MM.1S (cell line): ENCODE data around the gene MAML3.

Experiments
- DNase-seq: peaks from one replicate; pipeline ENCODE4 v3.0.0-alpha.2; 2015
- H2AFZ ChIP-seq: fragments of 300-600 bp; sonication (generic); 2 replicates; pipeline ENCODE4 v1.6.0; 2016; ENCODE audit warnings: antibody characterized with exemption, low read length
- H3F3A ChIP-seq: fragments of 300-600 bp; sonication (generic); 2 replicates; pipeline ENCODE4 v1.6.1; 2016; ENCODE audit warnings: mild to moderate bottlenecking, antibody characterized with exemption, low read length, moderate library complexity, mixed read lengths; ENCODE audit not compliant: insufficient read depth
- H3K27ac ChIP-seq: fragments of 300-600 bp; sonication (generic); 2 replicates; pipeline ENCODE4 v1.5.1; 2016; ENCODE audit warnings: mild to moderate bottlenecking, low read length
- H3K27me3 ChIP-seq: fragments of 300-600 bp; sonication (generic); replicated peaks from 2 replicates; pipeline ENCODE4 v1.6.0; 2016; ENCODE audit warnings: low read length; ENCODE audit not compliant: insufficient read depth
- H3K36me3 ChIP-seq: fragments of 300-600 bp; sonication (generic); replicated peaks from 2 replicates; pipeline ENCODE4 v1.6.1; 2016; ENCODE audit warnings: mild to moderate bottlenecking, low read length, mixed read lengths; ENCODE audit not compliant: insufficient read depth
- H3K4me1 ChIP-seq: fragments of 300-600 bp; sonication (generic); 2 replicates; pipeline ENCODE4 v1.6.1; 2016; ENCODE audit warnings: low read length, mixed read lengths
- H3K4me2 ChIP-seq: fragments of 300-600 bp; sonication (generic); 2 replicates; pipeline ENCODE4 v1.6.0; 2016; ENCODE audit warnings: low read depth, low read length
- H3K4me3 ChIP-seq: fragments of 300-600 bp; sonication (generic); 2 replicates; pipeline ENCODE4 v1.5.1; 2016; ENCODE audit warnings: low read length, mixed read lengths
- H3K79me2 ChIP-seq: fragments of 300-600 bp; sonication (generic); 2 replicates; pipeline ENCODE4 v1.6.1; 2016; ENCODE audit warnings: mixed run types, low read length, mixed read lengths
- H3K9ac ChIP-seq: fragments of 300-600 bp; sonication (generic); 2 replicates; pipeline ENCODE4 v1.6.1; 2016; ENCODE audit warnings: low read length, mixed read lengths
- H3K9me2 ChIP-seq: fragments of 300-600 bp; sonication (generic); replicated peaks from 2 replicates; pipeline ENCODE4 v1.6.1; 2016; ENCODE audit warnings: mild to moderate bottlenecking, low read length, mixed read lengths; ENCODE audit not compliant: insufficient read depth
- H3K9me3 ChIP-seq: fragments of 300-600 bp; sonication (generic); replicated peaks from 2 replicates; pipeline ENCODE4 v1.6.1; 2016; ENCODE audit warnings: mild to moderate bottlenecking, low read length, mixed read lengths; ENCODE audit not compliant: insufficient read depth
- H4K20me1 ChIP-seq: fragments of 300-600 bp; sonication (generic); 2 replicates; pipeline ENCODE4 v1.6.1; 2016; ENCODE audit warnings: mild to moderate bottlenecking, low read length, moderate library complexity, mixed read lengths; ENCODE audit not compliant: insufficient read depth
- CTCF ChIP-seq: fragments of 300-600 bp; sonication (generic); IDR thresholded peaks from 2 replicates; pipeline ENCODE4 v1.5.1; 2016; ENCODE audit warnings: antibody characterized with exemption, low read length, mixed read lengths
- EZH2 ChIP-seq: fragments of 300-600 bp; sonication (generic); optimal IDR thresholded peaks from 2 replicates; pipeline ENCODE3; 2017; ENCODE audit warnings: low read depth, mild to moderate bottlenecking, antibody characterized with exemption, low read length, mixed read lengths
- EZH2phosphoT487 ChIP-seq: fragments of 300-600 bp; sonication (generic); IDR thresholded peaks from 2 replicates; pipeline ENCODE4 v1.6.1; 2018; ENCODE audit warnings: antibody characterized with exemption, low read length

MAML3 gene

GRCh38 chr4:139672215-139672614 lies 481.8 kb downstream of the MAML3 start:
- no peaks in the 10 kb centered on the region for H3K9me2 ChIP-seq
- no peaks in the 10 kb centered on the region for H3K27me3 ChIP-seq
- no peak overlapping the region for H3K27ac ChIP-seq
- H3K4me2 ChIP-seq = no peak overlapping the region
- H3K36me3 ChIP-seq = no peaks in the 10 kb centered on the region
- H3K4me3 ChIP-seq = no peak overlapping the region
- H3K4me1 ChIP-seq = no peaks in the 10 kb centered on the region
- DNase-seq = no peak
- no peak for TF ChIP-seq EZH2phosphoT487
- TF ChIP-seq CTCF = no peak
- no peak for TF ChIP-seq EZH2
- no peaks in the 10 kb centered on the region for H3K79me2 ChIP-seq
- H3K9ac ChIP-seq = no peak overlapping the region
- no peaks in the 10 kb centered on the region for H3F3A ChIP-seq
- no peak overlapping the region for H2AFZ ChIP-seq
- no peaks in the 10 kb centered on the region for H3K9me3 ChIP-seq
- no peaks in the 10 kb centered on the region for H4K20me1 ChIP-seq

GRCh38 chr4:139670775-139671174 lies 483.2 kb downstream of the MAML3 start:
- Histone ChIP-seq H3K9ac (no peak overlapping the region), H3K4me2 (no peak overlapping the region), H3K27me3 (no peaks in the 10 kb centered on the region), H4K20me1 (no peaks in the 10 kb centered on the region), H3K36me3 (no peaks in the 10 kb centered on the region), H3F3A (no peaks in the 10 kb centered on the region), H3K9me2 (no peaks in the 10 kb centered on the region), H3K27ac (no peak overlapping the region), H3K79me2 (no peaks in the 10 kb centered on the region), H3K4me1 (no peaks in the 10 kb centered on the region), H2AFZ (no peak overlapping the region), H3K4me3 (no peak overlapping the region), H3K9me3 (no peaks in the 10 kb centered on the region)
- TF ChIP-seq EZH2phosphoT487 (no peak), EZH2 (no peak), CTCF (no peak)
- no peak for DNase-seq

- TF ChIP-seq EZH2 = no peak
- TF ChIP-seq EZH2phosphoT487 = no peak
- TF ChIP-seq CTCF = no peak
- Histone ChIP-seq H3K27ac (no peak overlapping the region), H3F3A (no peaks in the 10 kb centered on the region), H4K20me1 (no peaks in the 10 kb centered on the region), H3K36me3 (no peaks in the 10 kb centered on the region), H3K79me2 (no peaks in the 10 kb centered on the region), H3K4me3 (no peak overlapping the region), H3K9me2 (no peaks in the 10 kb centered on the region), H3K27me3 (no peaks in the 10 kb centered on the region), H3K4me2 (no peak overlapping the region), H3K9ac (no peak overlapping the region), H3K9me3 (no peaks in the 10 kb centered on the region), H2AFZ (no peak overlapping the region), H3K4me1 (no peaks in the 10 kb centered on the region)
- no peak for DNase-seq
These were observed 484.1 kb downstream of the MAML3 start for GRCh38 chr4:139669890-139670289.
